ENCODE data around the gene RELL1.

Gene RELL1

GRCh38 chr4:37686373-37687193, at the start of gene RELL1:
TSS of gene RELL1 (minus strand) at chr4:37686376. CDS start at chr4:37686287, 89 bp downstream.
- no peaks in the 10 kb centered on the region for H3K27me3 ChIP-seq (ENCODE audit: control insufficient read depth in 1 of 2, insufficient read depth in 2 of 2, low read length in 2 of 2)
- H3K9ac ChIP-seq (ENCODE audit: low read depth in 1 of 2, low read length in 2 of 2), result peak within 1 kb of the TSS; percentile 83 to 85
- H3K9me3 ChIP-seq (ENCODE audit: control insufficient read depth in 1 of 2, low read length in 2 of 2), result no peaks in the 10 kb centered on the region
- H3K4me3 ChIP-seq (ENCODE audit: low read depth in 1 of 2, low read length in 2 of 2), result peak within 1 kb of the TSS; percentile 82 to 85
- H3K4me1 ChIP-seq (ENCODE audit: control insufficient read depth in 1 of 2, insufficient read depth in 2 of 2, low read length in 2 of 2), result peaks cover 31 to 34% of the 10 kb centered on the region in 2 donors
- H3K36me3 ChIP-seq (ENCODE audit: control insufficient read depth in 1 of 2, insufficient read depth in 2 of 2, low read length in 2 of 2), result no peaks in the 10 kb centered on the region
- H3K27ac ChIP-seq (ENCODE audit: low read depth, low read length), result peak within 1 kb of the TSS; percentile 97

- Histone ChIP-seq H3K4me1 (ENCODE audit: control insufficient read depth in 1 of 2, insufficient read depth in 2 of 2, low read length in 2 of 2) (peaks cover 4 to 8% of the 10 kb centered on the region in 2 donors), H3K36me3 (ENCODE audit: control insufficient read depth in 1 of 2, insufficient read depth in 2 of 2, low read length in 2 of 2) (no peaks in the 10 kb centered on the region), H3K27ac (ENCODE audit: low read depth, low read length) (no peak overlapping the region), H3K9me3 (ENCODE audit: control insufficient read depth in 1 of 2, low read length in 2 of 2) (no peaks in the 10 kb centered on the region), H3K27me3 (ENCODE audit: control insufficient read depth in 1 of 2, insufficient read depth in 2 of 2, low read length in 2 of 2) (no peaks in the 10 kb centered on the region), H3K4me3 (ENCODE audit: low read depth in 1 of 2, low read length in 2 of 2) (no peak overlapping the region), H3K9ac (ENCODE audit: low read depth in 1 of 2, low read length in 2 of 2) (no peak overlapping the region)
Measured at GRCh38 chr4:37735578-37735977, 49.4 kb upstream of the RELL1 start.

GRCh38 chr4:37734989-37735388, 48.8 kb upstream of the RELL1 start:
- H3K27me3 ChIP-seq (ENCODE audit: control insufficient read depth in 1 of 2, insufficient read depth in 2 of 2, low read length in 2 of 2), result no peaks in the 10 kb centered on the region
- no peaks in the 10 kb centered on the region for H3K36me3 ChIP-seq (ENCODE audit: control insufficient read depth in 1 of 2, insufficient read depth in 2 of 2, low read length in 2 of 2)
- H3K9me3 ChIP-seq (ENCODE audit: control insufficient read depth in 1 of 2, low read length in 2 of 2), result no peaks in the 10 kb centered on the region
- no peak overlapping the region for H3K9ac ChIP-seq (ENCODE audit: low read depth in 1 of 2, low read length in 2 of 2)
- no peak overlapping the region for H3K27ac ChIP-seq (ENCODE audit: low read depth, low read length)
- no peak overlapping the region for H3K4me3 ChIP-seq (ENCODE audit: low read depth in 1 of 2, low read length in 2 of 2)
- H3K4me1 ChIP-seq (ENCODE audit: control insufficient read depth in 1 of 2, insufficient read depth in 2 of 2, low read length in 2 of 2), result peaks cover 4 to 8% of the 10 kb centered on the region in 2 donors

GRCh38 chr4:37733240-37733867, 47.2 kb upstream of the RELL1 start:
- Histone ChIP-seq H3K9me3 (ENCODE audit: control insufficient read depth in 1 of 2, low read length in 2 of 2) (no peaks in the 10 kb centered on the region), H3K4me3 (ENCODE audit: low read depth in 1 of 2, low read length in 2 of 2) (peak overlapping the region in 1 of 2 donors; percentile 20), H3K27ac (ENCODE audit: low read depth, low read length) (no peak overlapping the region), H3K27me3 (ENCODE audit: control insufficient read depth in 1 of 2, insufficient read depth in 2 of 2, low read length in 2 of 2) (no peaks in the 10 kb centered on the region), H3K4me1 (ENCODE audit: control insufficient read depth in 1 of 2, insufficient read depth in 2 of 2, low read length in 2 of 2) (peaks cover 4 to 8% of the 10 kb centered on the region in 2 donors), H3K9ac (ENCODE audit: low read depth in 1 of 2, low read length in 2 of 2) (no peak overlapping the region), H3K36me3 (ENCODE audit: control insufficient read depth in 1 of 2, insufficient read depth in 2 of 2, low read length in 2 of 2) (no peaks in the 10 kb centered on the region)

GRCh38 chr4:37732526-37733186, 46.5 kb upstream of the RELL1 start:
- Histone ChIP-seq H3K9ac (ENCODE audit: low read depth in 1 of 2, low read length in 2 of 2) (no peak overlapping the region), H3K9me3 (ENCODE audit: control insufficient read depth in 1 of 2, low read length in 2 of 2) (no peaks in the 10 kb centered on the region), H3K36me3 (ENCODE audit: control insufficient read depth in 1 of 2, insufficient read depth in 2 of 2, low read length in 2 of 2) (no peaks in the 10 kb centered on the region), H3K27ac (ENCODE audit: low read depth, low read length) (no peak overlapping the region), H3K27me3 (ENCODE audit: control insufficient read depth in 1 of 2, insufficient read depth in 2 of 2, low read length in 2 of 2) (no peaks in the 10 kb centered on the region), H3K4me3 (ENCODE audit: low read depth in 1 of 2, low read length in 2 of 2) (no peak overlapping the region), H3K4me1 (ENCODE audit: control insufficient read depth in 1 of 2, insufficient read depth in 2 of 2, low read length in 2 of 2) (peaks cover 4 to 8% of the 10 kb centered on the region in 2 donors)

GRCh38 chr4:37729649-37730004, 43.5 kb upstream of the RELL1 start:
- Histone ChIP-seq H3K27me3 (ENCODE audit: control insufficient read depth in 1 of 2, insufficient read depth in 2 of 2, low read length in 2 of 2) (no peaks in the 10 kb centered on the region), H3K9me3 (ENCODE audit: control insufficient read depth in 1 of 2, low read length in 2 of 2) (no peaks in the 10 kb centered on the region), H3K27ac (ENCODE audit: low read depth, low read length) (no peak overlapping the region), H3K9ac (ENCODE audit: low read depth in 1 of 2, low read length in 2 of 2) (no peak overlapping the region), H3K36me3 (ENCODE audit: control insufficient read depth in 1 of 2, insufficient read depth in 2 of 2, low read length in 2 of 2) (no peaks in the 10 kb centered on the region), H3K4me1 (ENCODE audit: control insufficient read depth in 1 of 2, insufficient read depth in 2 of 2, low read length in 2 of 2) (peaks cover 4 to 8% of the 10 kb centered on the region in 2 donors), H3K4me3 (ENCODE audit: low read depth in 1 of 2, low read length in 2 of 2) (no peak overlapping the region)

- Histone ChIP-seq H3K4me3 (ENCODE audit: low read depth in 1 of 2, low read length in 2 of 2) (no peak overlapping the region), H3K4me1 (ENCODE audit: control insufficient read depth in 1 of 2, insufficient read depth in 2 of 2, low read length in 2 of 2) (peaks cover 4% of the 10 kb centered on the region in 2 donors), H3K36me3 (ENCODE audit: control insufficient read depth in 1 of 2, insufficient read depth in 2 of 2, low read length in 2 of 2) (no peaks in the 10 kb centered on the region), H3K27ac (ENCODE audit: low read depth, low read length) (no peak overlapping the region), H3K9me3 (ENCODE audit: control insufficient read depth in 1 of 2, low read length in 2 of 2) (no peaks in the 10 kb centered on the region), H3K9ac (ENCODE audit: low read depth in 1 of 2, low read length in 2 of 2) (no peak overlapping the region), H3K27me3 (ENCODE audit: control insufficient read depth in 1 of 2, insufficient read depth in 2 of 2, low read length in 2 of 2) (no peaks in the 10 kb centered on the region)
Measured at GRCh38 chr4:37728064-37728463, 41.9 kb upstream of the RELL1 start.

GRCh38 chr4:37727635-37728034, 41.5 kb upstream of the RELL1 start:
- H3K36me3 ChIP-seq (ENCODE audit: control insufficient read depth in 1 of 2, insufficient read depth in 2 of 2, low read length in 2 of 2), result no peaks in the 10 kb centered on the region
- H3K4me1 ChIP-seq (ENCODE audit: control insufficient read depth in 1 of 2, insufficient read depth in 2 of 2, low read length in 2 of 2), result no peaks in the 10 kb centered on the region
- H3K9me3 ChIP-seq (ENCODE audit: control insufficient read depth in 1 of 2, low read length in 2 of 2), result no peaks in the 10 kb centered on the region
- no peak overlapping the region for H3K27ac ChIP-seq (ENCODE audit: low read depth, low read length)
- H3K9ac ChIP-seq (ENCODE audit: low read depth in 1 of 2, low read length in 2 of 2), result no peak overlapping the region
- no peak overlapping the region for H3K4me3 ChIP-seq (ENCODE audit: low read depth in 1 of 2, low read length in 2 of 2)
- no peaks in the 10 kb centered on the region for H3K27me3 ChIP-seq (ENCODE audit: control insufficient read depth in 1 of 2, insufficient read depth in 2 of 2, low read length in 2 of 2)

GRCh38 chr4:37726666-37727065, 40.5 kb upstream of the RELL1 start:
- Histone ChIP-seq H3K27me3 (ENCODE audit: control insufficient read depth in 1 of 2, insufficient read depth in 2 of 2, low read length in 2 of 2) (no peaks in the 10 kb centered on the region), H3K4me1 (ENCODE audit: control insufficient read depth in 1 of 2, insufficient read depth in 2 of 2, low read length in 2 of 2) (peaks cover 0 to 7% of the 10 kb centered on the region in 2 donors), H3K27ac (ENCODE audit: low read depth, low read length) (no peak overlapping the region), H3K36me3 (ENCODE audit: control insufficient read depth in 1 of 2, insufficient read depth in 2 of 2, low read length in 2 of 2) (no peaks in the 10 kb centered on the region), H3K4me3 (ENCODE audit: low read depth in 1 of 2, low read length in 2 of 2) (no peak overlapping the region), H3K9ac (ENCODE audit: low read depth in 1 of 2, low read length in 2 of 2) (no peak overlapping the region), H3K9me3 (ENCODE audit: control insufficient read depth in 1 of 2, low read length in 2 of 2) (no peaks in the 10 kb centered on the region)

GRCh38 chr4:37725718-37726117, 39.5 kb upstream of the RELL1 start:
- Histone ChIP-seq H3K36me3 (ENCODE audit: control insufficient read depth in 1 of 2, insufficient read depth in 2 of 2, low read length in 2 of 2) (no peaks in the 10 kb centered on the region), H3K4me3 (ENCODE audit: low read depth in 1 of 2, low read length in 2 of 2) (no peak overlapping the region), H3K27ac (ENCODE audit: low read depth, low read length) (no peak overlapping the region), H3K9me3 (ENCODE audit: control insufficient read depth in 1 of 2, low read length in 2 of 2) (no peaks in the 10 kb centered on the region), H3K27me3 (ENCODE audit: control insufficient read depth in 1 of 2, insufficient read depth in 2 of 2, low read length in 2 of 2) (no peaks in the 10 kb centered on the region), H3K4me1 (ENCODE audit: control insufficient read depth in 1 of 2, insufficient read depth in 2 of 2, low read length in 2 of 2) (peaks cover 0 to 7% of the 10 kb centered on the region in 2 donors), H3K9ac (ENCODE audit: low read depth in 1 of 2, low read length in 2 of 2) (no peak overlapping the region)
